Measurements from ENCODE around the gene DNAI1.

Gene DNAI1

GRCh38 chr9:34562135-34562745 lies 103.6 kb downstream of the DNAI1 start:
- WGBS = 64% methylated on average over 7 of the region's 7 CpGs
- no peaks in the 10 kb centered on the region for H3K36me3 ChIP-seq (ENCODE audit: insufficient read depth, low read length)
- no peaks in the 10 kb centered on the region; the same call in 1 of the 2 replicates for H3K27me3 ChIP-seq (ENCODE audit: insufficient read depth, low read length)
- H3K4me1 ChIP-seq (ENCODE audit: insufficient read depth, low read length) = peaks cover 23% of the 10 kb centered on the region
- no peak overlapping the region for H3K27ac ChIP-seq (ENCODE audit: low read depth, low read length)
- H3K9me3 ChIP-seq (ENCODE audit: insufficient read depth, low read depth, low read length) = no peaks in the 10 kb centered on the region
- no peak overlapping the region for H3K4me3 ChIP-seq (ENCODE audit: low read length)
- no peak overlapping the region for H3K9ac ChIP-seq (ENCODE audit: low read depth, low read length)

DNA sequence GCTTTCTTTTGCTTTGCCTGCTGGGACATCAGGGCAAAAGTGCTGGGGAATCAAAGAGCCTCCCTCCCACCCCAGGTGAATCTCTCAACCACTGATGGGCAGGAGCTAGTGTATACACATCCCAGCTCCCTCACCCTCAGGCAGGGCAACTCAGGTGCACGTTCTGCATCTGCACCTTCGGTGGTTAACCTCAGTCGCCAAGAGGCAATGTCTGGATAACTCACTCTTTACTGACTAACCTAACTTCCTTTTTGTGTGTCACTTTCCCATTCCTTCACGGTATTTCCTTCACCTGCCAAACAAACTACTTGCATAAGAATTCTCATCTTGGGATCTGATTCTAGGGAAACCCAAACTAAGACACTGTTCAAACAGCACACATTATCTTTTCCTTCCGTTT lies 104.7 kb downstream of the DNAI1 start:
- no peaks in the 10 kb centered on the region; the same call in 1 of the 2 replicates for H3K27me3 ChIP-seq (ENCODE audit: insufficient read depth, low read length)
- H3K27ac ChIP-seq (ENCODE audit: low read depth, low read length) = no peak overlapping the region
- H3K9ac ChIP-seq (ENCODE audit: low read depth, low read length) = no peak overlapping the region
- no peaks in the 10 kb centered on the region for H3K36me3 ChIP-seq (ENCODE audit: insufficient read depth, low read length)
- no peak overlapping the region for H3K4me3 ChIP-seq (ENCODE audit: low read length)
- 85% methylated on average over 5 of the region's 5 CpGs for WGBS
- no peaks in the 10 kb centered on the region for H3K9me3 ChIP-seq (ENCODE audit: insufficient read depth, low read depth, low read length)
- H3K4me1 ChIP-seq (ENCODE audit: insufficient read depth, low read length) = peaks cover 23% of the 10 kb centered on the region

DNA sequence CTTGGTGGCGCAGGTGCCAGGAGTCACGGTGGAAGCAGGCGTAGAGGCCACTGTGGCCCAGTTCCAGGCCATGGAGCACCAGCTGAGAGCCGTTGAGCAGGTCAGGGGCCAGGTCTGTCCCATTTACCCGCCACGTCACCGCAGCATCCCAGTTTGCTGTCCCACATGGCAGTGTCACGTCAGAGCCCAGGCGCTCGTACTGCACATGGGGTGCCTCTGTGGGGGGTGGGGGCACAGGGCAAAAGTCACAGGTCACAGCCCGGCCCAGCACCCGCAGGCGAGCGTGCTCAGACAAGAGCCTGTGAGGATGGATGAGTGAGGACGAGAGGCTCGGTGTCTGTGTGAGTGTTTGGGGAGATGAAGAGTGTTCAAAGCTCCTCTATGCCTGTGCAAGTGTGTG lies 106.0 kb downstream of the DNAI1 start:
- H3K9ac ChIP-seq (ENCODE audit: low read depth, low read length) = no peak overlapping the region
- no peak overlapping the region for H3K4me3 ChIP-seq (ENCODE audit: low read length)
- no peaks in the 10 kb centered on the region for H3K9me3 ChIP-seq (ENCODE audit: insufficient read depth, low read depth, low read length)
- peaks cover 29% of the 10 kb centered on the region for H3K4me1 ChIP-seq (ENCODE audit: insufficient read depth, low read length)
- H3K27ac ChIP-seq (ENCODE audit: low read depth, low read length) = no peak overlapping the region
- 92% methylated on average over 16 of the region's 16 CpGs for WGBS
- no peaks in the 10 kb centered on the region for H3K36me3 ChIP-seq (ENCODE audit: insufficient read depth, low read length)
- no peaks in the 10 kb centered on the region; the same call in 1 of the 2 replicates for H3K27me3 ChIP-seq (ENCODE audit: insufficient read depth, low read length)

- Histone ChIP-seq H3K36me3 (ENCODE audit: insufficient read depth, low read length) (no peaks in the 10 kb centered on the region), H3K9ac (ENCODE audit: low read depth, low read length) (no peak overlapping the region), H3K27ac (ENCODE audit: low read depth, low read length) (no peak overlapping the region), H3K27me3 (ENCODE audit: insufficient read depth, low read length) (no peaks in the 10 kb centered on the region; the same call in 1 of the 2 replicates), H3K4me1 (ENCODE audit: insufficient read depth, low read length) (peaks cover 21% of the 10 kb centered on the region), H3K4me3 (ENCODE audit: low read length) (no peak overlapping the region), H3K9me3 (ENCODE audit: insufficient read depth, low read depth, low read length) (no peaks in the 10 kb centered on the region)
- 56% methylated on average over 4 of the region's 8 CpGs for WGBS
These were observed 107.3 kb downstream of the DNAI1 start for GRCh38 chr9:34565856-34566255.

DNA sequence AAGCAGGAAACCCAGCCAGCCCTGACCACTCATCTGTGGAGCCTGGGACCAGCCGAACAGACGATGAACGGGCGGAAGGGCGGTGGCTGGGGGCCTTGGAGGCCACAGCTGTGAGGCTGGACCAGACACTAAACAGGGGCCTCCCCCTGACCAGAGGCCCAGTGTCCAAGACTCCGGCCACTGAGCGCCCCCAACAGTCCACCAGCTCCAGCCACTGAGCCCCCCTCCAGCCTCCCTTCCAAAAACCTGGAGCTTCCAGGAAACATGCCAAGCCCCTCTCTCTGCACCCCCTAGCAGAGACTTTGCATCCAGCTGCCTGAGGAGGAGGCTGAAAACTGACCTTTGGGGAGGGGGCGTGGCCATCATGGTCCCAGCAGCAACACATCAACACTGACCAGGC lies 107.7 kb downstream of the DNAI1 start:
- no peak overlapping the region for H3K9ac ChIP-seq (ENCODE audit: low read depth, low read length)
- no peaks in the 10 kb centered on the region; the same call in 1 of the 2 replicates for H3K27me3 ChIP-seq (ENCODE audit: insufficient read depth, low read length)
- H3K9me3 ChIP-seq (ENCODE audit: insufficient read depth, low read depth, low read length) = no peaks in the 10 kb centered on the region
- H3K4me3 ChIP-seq (ENCODE audit: low read length) = no peak overlapping the region
- H3K36me3 ChIP-seq (ENCODE audit: insufficient read depth, low read length) = no peaks in the 10 kb centered on the region
- peaks cover 21% of the 10 kb centered on the region for H3K4me1 ChIP-seq (ENCODE audit: insufficient read depth, low read length)
- H3K27ac ChIP-seq (ENCODE audit: low read depth, low read length) = no peak overlapping the region
- WGBS = 84% methylated on average over 8 of the region's 8 CpGs

DNA sequence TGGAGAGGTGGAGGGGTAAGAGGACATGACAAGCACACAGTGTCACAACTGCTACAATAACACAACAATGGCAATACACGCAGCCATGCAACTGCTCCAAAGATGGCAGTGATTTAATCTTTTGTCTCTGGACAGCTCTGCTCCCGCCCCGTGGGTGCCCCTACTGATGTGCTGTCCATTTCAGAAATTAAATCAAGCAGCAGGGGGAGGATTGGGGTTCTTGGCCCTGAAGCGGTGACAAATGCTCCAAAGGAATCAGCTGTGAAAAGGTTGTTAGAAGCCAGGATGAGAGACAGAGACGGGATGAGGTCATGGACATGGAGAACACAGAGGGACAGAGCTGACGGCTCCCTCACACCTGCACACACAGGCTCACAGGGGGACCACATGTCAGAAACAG lies 108.4 kb downstream of the DNAI1 start:
- 93% methylated on average over 6 of the region's 6 CpGs for WGBS

DNA sequence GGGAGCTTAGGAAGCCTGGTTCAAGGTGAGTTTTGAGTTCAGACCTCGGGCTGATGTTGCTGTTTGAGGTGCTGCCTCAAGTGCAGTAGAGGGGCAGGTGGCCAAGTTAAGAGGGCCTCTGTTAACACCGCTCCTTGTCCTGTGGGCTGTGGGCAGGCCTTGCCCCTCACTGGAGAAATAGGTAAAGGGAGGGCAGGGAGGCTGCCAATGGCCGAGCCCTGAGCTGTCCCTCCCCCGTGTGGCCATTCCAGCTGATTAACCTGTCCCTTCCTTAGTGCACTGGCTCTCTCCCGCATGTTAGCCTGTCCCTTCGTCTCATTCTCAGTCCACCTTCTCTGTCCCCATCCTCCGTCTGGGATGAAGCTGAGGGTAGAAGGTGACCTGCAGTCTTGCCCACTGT lies 109.5 kb downstream of the DNAI1 start:
- H3K27ac ChIP-seq (ENCODE audit: low read depth, low read length) = no peak overlapping the region
- H3K4me1 ChIP-seq (ENCODE audit: insufficient read depth, low read length) = peaks cover 22% of the 10 kb centered on the region
- H3K36me3 ChIP-seq (ENCODE audit: insufficient read depth, low read length) = no peaks in the 10 kb centered on the region
- H3K4me3 ChIP-seq (ENCODE audit: low read length) = no peak overlapping the region
- no peak overlapping the region for H3K9ac ChIP-seq (ENCODE audit: low read depth, low read length)
- H3K9me3 ChIP-seq (ENCODE audit: insufficient read depth, low read depth, low read length) = no peaks in the 10 kb centered on the region
- H3K27me3 ChIP-seq (ENCODE audit: insufficient read depth, low read length) = no peaks in the 10 kb centered on the region; the same call in 1 of the 2 replicates
- WGBS = 80% methylated on average over 7 of the region's 7 CpGs

More for the DNA sequence above, 108.4 kb downstream of the DNAI1 start:
- H3K4me1 ChIP-seq (ENCODE audit: insufficient read depth, low read length) = peaks cover 21% of the 10 kb centered on the region
- H3K27ac ChIP-seq (ENCODE audit: low read depth, low read length) = no peak overlapping the region
- H3K9ac ChIP-seq (ENCODE audit: low read depth, low read length) = no peak overlapping the region
- H3K27me3 ChIP-seq (ENCODE audit: insufficient read depth, low read length) = no peaks in the 10 kb centered on the region; the same call in 1 of the 2 replicates
- H3K9me3 ChIP-seq (ENCODE audit: insufficient read depth, low read depth, low read length) = no peaks in the 10 kb centered on the region
- H3K4me3 ChIP-seq (ENCODE audit: low read length) = no peak overlapping the region
- H3K36me3 ChIP-seq (ENCODE audit: insufficient read depth, low read length) = no peaks in the 10 kb centered on the region

- Histone ChIP-seq H3K36me3 (ENCODE audit: insufficient read depth, low read length) (no peaks in the 10 kb centered on the region), H3K4me1 (ENCODE audit: insufficient read depth, low read length) (peaks cover 29% of the 10 kb centered on the region), H3K27me3 (ENCODE audit: insufficient read depth, low read length) (no peaks in the 10 kb centered on the region; the same call in 1 of the 2 replicates), H3K27ac (ENCODE audit: low read depth, low read length) (no peak overlapping the region), H3K9me3 (ENCODE audit: insufficient read depth, low read depth, low read length) (no peaks in the 10 kb centered on the region), H3K4me3 (ENCODE audit: low read length) (no peak overlapping the region), H3K9ac (ENCODE audit: low read depth, low read length) (no peak overlapping the region)
- 71% methylated on average over 12 of the region's 12 CpGs for WGBS
These were observed 110.2 kb downstream of the DNAI1 start for GRCh38 chr9:34568774-34569173.

DNA sequence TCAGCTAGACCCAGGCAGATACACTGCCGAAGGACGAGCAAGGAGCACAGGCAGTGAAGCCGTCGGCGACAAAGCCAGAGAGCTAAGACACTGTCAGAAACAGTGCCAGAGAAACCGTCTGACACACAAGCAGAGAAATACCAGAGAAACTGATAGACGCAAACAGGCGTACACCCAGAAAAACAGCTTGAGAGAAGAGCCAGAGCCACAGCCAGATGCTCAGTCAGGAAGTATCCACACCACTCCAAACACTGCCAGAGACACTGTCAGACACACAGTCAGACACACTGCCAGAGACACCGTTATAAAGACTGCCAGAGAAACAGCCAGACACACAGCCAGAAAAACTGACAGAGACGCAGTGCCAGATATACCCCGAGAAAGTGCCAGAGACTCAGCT lies 111.8 kb downstream of the DNAI1 start:
- H3K9me3 ChIP-seq (ENCODE audit: insufficient read depth, low read depth, low read length) = no peaks in the 10 kb centered on the region
- WGBS = 91% methylated on average over 11 of the region's 11 CpGs
- no peak overlapping the region for H3K27ac ChIP-seq (ENCODE audit: low read depth, low read length)
- H3K27me3 ChIP-seq (ENCODE audit: insufficient read depth, low read length) = peaks cover 8% of the 10 kb centered on the region; the same call in 1 of the 2 replicates
- no peak overlapping the region for H3K9ac ChIP-seq (ENCODE audit: low read depth, low read length)
- H3K4me1 ChIP-seq (ENCODE audit: insufficient read depth, low read length) = peaks cover 27% of the 10 kb centered on the region
- no peaks in the 10 kb centered on the region for H3K36me3 ChIP-seq (ENCODE audit: insufficient read depth, low read length)
- no peak overlapping the region for H3K4me3 ChIP-seq (ENCODE audit: low read length)

Data from HUES64 (cell line).